ENCODE results near the gene SARS2. TPM values are rescaled to one million over a fixed set of nuclear protein-coding genes. Genes with fewer than 3 reads are reported as not detected.
A peak's percentile ranks its signal among the peaks of the same experiment; 100 is the strongest.
"Not testable (repeated sequence)": the region's sequence is repeated elsewhere in the genome, so short reads cannot be mapped to it uniquely, and the experiment has no call there.

Gene SARS2
- total RNA-seq, 1 donor from 2014 or later, result 26.3 TPM

DNA sequence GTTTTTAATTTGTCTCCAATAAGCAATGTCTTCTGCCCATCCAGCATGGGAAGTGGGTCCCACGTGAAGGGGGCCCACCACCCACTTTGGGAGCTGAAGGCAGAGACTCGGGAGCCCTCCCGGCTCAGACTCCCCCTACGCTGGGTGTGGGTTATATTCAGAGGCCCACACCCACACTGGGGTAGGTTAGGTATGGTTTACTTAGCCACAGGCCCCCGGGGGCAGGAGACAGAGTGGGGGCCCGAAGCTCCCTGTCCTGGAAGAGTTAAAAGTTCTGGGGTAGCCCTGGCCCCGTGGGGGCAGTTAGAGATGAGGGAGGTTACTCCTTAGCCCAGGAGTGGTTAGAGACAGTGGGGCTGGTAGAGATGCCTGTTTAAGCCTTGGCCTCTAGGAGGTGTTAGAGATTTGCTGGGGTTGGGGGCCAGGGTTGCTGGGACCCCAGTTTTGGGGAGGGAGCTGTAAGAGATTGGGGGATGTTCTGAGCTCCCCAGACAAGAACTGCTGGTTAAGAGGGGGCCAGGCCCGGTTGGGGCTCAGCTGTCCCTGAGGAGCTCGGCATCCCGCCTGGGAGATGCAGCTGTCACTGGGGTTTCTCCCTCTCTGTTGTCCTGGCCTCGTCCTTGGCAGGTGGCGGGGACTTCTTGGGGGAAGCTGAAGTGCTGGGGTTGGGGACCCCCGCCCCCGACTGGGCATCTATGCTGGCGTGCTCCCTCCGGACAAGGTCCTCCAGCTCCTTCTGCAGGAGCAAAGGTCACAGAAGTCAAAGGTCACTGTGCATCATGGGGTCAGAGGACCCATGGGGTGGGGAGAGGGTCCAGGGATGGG lies 51.8 kb downstream of the SARS2 start:
- H3K27ac ChIP-seq, result peak overlapping the region; percentile 45

DNA sequence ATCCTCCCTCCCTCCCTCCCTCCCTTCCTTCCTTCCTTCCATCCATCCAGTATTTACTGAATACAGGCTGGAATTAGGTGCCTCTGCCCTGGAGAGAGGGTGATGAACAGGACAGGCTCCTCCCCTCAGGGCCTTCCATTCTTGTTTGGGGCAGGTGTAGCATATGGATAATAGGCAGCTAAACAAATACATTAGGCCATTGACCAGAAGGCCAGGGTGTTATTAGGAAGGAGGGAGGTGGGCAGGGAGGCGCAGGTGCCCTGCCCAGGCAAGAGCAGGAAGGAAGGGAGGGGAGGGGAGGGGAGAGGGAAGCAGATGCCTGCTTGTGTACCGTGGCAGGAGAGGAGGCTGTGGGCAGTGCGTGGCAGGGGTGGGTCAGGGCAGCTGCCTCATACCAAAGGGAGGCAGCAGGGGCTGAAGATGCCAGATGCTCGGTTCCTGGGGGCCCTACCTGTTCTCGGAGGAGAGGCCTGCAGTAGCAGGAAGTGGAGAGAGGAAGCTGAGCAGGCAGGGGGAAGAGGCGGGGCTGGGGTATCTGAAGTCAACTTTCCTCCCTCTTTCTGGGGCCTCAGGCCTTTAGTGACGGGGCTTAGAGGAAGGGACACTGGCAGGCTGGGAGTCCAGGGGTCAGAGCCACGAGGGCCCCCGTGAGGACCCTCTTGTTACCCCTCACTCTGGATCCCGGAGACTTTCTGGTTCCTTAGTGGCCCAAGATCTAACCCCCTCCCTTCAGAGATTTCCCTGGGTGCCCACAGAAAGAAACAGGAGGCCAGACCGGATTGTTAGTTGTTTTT lies 52.6 kb downstream of the SARS2 start, which contains the start of gene RINL:
Gene RINL, minus strand, starts transcription at position 495 of the 794 bp plus-strand sequence. CDS start 1,533 bp downstream, outside the sequence.
- no peak within 1 kb of the TSS for H3K4me3 ChIP-seq
- peaks cover 0 to 20% of the 10 kb centered on the region in 2 donors for H3K36me3 ChIP-seq
- no peaks in the 10 kb centered on the region for H3K9me3 ChIP-seq
- no peak for DNase-seq (ENCODE audit: extremely low spot score in 2 of 2)
- peak within 1 kb of the TSS; percentile 45 for H3K27ac ChIP-seq
- peak in 1 of 2 donors; percentile 30 for TF ChIP-seq POLR2AphosphoS5 (IDR thresholded peaks at IDR 0.05; ENCODE audit: insufficient read depth in 1 of 2, low read depth in 1 of 2)
- no peak for TF ChIP-seq POLR2A (IDR thresholded peaks at IDR 0.05)
- intact Hi-C loops (cut with DNase I), result no loop called here
- peaks cover 6% of the 10 kb centered on the region for H3K4me1 ChIP-seq
- H3K27me3 ChIP-seq, result no peaks in the 10 kb centered on the region

More for the DNA sequence above, 51.8 kb downstream of the SARS2 start:
- no peak for DNase-seq (ENCODE audit: extremely low spot score in 2 of 2)
- H3K4me1 ChIP-seq, result peaks cover 6% of the 10 kb centered on the region
- peaks cover 0 to 26% of the 10 kb centered on the region in 2 donors for H3K36me3 ChIP-seq
- H3K27me3 ChIP-seq, result no peaks in the 10 kb centered on the region
- no peak for TF ChIP-seq POLR2AphosphoS5 (IDR thresholded peaks at IDR 0.05; ENCODE audit: insufficient read depth in 1 of 2, low read depth in 1 of 2)
- TF ChIP-seq, protein P1, sequence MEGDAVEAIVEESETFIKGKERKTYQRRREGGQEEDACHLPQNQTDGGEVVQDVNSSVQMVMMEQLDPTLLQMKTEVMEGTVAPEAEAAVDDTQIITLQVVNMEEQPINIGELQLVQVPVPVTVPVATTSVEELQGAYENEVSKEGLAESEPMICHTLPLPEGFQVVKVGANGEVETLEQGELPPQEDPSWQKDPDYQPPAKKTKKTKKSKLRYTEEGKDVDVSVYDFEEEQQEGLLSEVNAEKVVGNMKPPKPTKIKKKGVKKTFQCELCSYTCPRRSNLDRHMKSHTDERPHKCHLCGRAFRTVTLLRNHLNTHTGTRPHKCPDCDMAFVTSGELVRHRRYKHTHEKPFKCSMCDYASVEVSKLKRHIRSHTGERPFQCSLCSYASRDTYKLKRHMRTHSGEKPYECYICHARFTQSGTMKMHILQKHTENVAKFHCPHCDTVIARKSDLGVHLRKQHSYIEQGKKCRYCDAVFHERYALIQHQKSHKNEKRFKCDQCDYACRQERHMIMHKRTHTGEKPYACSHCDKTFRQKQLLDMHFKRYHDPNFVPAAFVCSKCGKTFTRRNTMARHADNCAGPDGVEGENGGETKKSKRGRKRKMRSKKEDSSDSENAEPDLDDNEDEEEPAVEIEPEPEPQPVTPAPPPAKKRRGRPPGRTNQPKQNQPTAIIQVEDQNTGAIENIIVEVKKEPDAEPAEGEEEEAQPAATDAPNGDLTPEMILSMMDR (IDR thresholded peaks at IDR 0.05), result no peak
- TF ChIP-seq POLR2A (IDR thresholded peaks at IDR 0.05), result no peak
- intact Hi-C loops (cut with DNase I), result no loop called here
- no peaks in the 10 kb centered on the region for H3K9me3 ChIP-seq
- no peak overlapping the region for H3K4me3 ChIP-seq

DNA sequence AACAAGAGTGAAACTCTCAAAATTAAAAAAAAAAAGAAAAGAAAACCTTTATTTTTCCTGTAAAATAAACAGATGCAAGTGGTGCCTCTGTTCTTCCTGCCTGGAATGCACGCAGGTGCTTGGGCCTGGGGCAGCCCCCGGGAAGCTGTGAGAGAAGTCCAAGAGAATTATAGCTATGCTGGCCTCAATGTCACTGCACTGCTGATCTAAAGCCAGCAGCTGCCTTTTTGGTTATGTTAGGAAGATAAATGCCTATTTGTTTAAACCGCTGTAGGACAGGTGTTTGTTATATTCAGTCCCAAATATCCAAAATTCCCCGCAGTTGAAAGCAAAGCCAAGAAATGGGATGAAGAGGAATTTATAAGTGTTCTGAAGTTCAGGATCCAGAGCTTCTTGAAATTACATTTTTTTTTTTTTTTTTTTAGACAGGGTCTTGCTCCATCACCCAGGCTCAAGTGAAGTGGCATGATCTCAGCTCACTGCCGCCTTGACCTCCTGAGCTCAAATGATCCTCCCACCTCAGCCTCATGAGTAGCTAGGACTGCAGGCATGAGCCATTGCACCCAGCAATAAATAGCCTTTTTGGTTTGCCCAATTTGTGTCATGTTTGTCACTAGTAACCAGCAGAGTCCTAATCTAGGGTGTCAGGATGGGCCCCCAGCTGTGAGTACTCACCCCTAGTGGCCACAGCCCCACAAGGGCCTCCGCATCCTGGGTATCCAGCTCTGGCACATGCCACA lies 54.7 kb downstream of the SARS2 start:
- Histone ChIP-seq H3K27ac (no peak overlapping the region), H3K4me1 (peaks cover 6% of the 10 kb centered on the region), H3K36me3 (peaks cover 0 to 5% of the 10 kb centered on the region in 2 donors), H3K9me3 (no peaks in the 10 kb centered on the region), H3K27me3 (no peaks in the 10 kb centered on the region), H3K4me3 (no peak overlapping the region)
- intact Hi-C loops (cut with DNase I), result no loop called here
- no peak for DNase-seq (ENCODE audit: extremely low spot score in 2 of 2)
- no peak for TF ChIP-seq POLR2A (IDR thresholded peaks at IDR 0.05)
- no peak for TF ChIP-seq POLR2AphosphoS5 (IDR thresholded peaks at IDR 0.05; ENCODE audit: insufficient read depth in 1 of 2, low read depth in 1 of 2)
- TF ChIP-seq, protein P1 (IDR thresholded peaks at IDR 0.05), result no peak

DNA sequence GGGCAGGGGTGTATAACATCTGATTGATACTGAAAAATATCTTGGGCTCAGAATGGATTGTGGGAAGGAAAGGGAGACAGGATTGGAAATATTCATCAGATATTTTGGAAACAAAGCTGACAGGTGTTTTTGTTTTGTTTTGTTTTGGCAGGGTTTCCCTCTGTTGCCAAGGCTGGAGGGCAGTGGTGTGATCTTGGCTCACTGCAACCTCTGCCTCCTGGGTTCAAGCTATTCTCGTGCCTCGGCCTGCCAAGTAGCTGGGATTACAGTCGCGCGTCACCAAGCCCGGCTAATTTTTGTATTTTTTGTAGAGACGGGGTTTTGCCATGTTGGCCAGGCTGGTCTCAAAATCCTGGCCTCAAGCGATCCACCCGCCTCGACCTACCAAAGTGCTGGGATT lies 57.2 kb downstream of the SARS2 start:
- intact Hi-C loops (cut with DNase I); H3K27me3 ChIP-seq; DNase-seq (ENCODE audit: extremely low spot score in 2 of 2); H3K9me3 ChIP-seq; H3K27ac ChIP-seq; H3K4me3 ChIP-seq; H3K36me3 ChIP-seq: not testable (repeated sequence)
- peaks cover 24% of the 10 kb centered on the region for H3K4me1 ChIP-seq

DNA sequence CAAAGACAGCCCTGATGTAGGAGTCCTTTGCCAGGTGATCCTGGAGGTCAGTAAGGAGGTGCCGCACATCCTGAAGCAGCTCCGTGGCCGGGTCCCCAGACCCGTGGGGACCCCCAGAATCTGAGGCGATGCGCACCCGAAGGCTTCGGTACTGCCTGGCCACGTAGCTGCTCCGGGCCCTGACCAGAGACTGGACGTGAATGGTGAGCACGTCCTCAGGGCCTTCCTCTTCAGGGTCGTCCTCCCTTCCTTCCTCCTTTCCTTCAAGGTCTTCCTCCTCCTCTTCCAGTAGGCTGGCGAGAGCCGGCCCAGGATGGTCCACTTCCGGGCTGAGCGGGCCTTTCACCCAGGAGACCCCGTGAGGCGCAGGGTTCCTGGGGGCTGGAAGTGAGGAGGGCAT lies 60.0 kb downstream of the SARS2 start:
- peak overlapping the region; percentile 60 for H3K27ac ChIP-seq
- no peaks in the 10 kb centered on the region for H3K9me3 ChIP-seq
- TF ChIP-seq POLR2A (IDR thresholded peaks at IDR 0.05) (no peak), POLR2AphosphoS5 (IDR thresholded peaks at IDR 0.05; ENCODE audit: insufficient read depth in 1 of 2, low read depth in 1 of 2) (no peak)
- TF ChIP-seq, protein P1 (IDR thresholded peaks at IDR 0.05), result no peak
- DNase-seq (ENCODE audit: extremely low spot score in 2 of 2), result no peak
- no peaks in the 10 kb centered on the region for H3K27me3 ChIP-seq
- no peak overlapping the region for H3K4me3 ChIP-seq
- H3K4me1 ChIP-seq, result peaks cover 18% of the 10 kb centered on the region
- no peaks in the 10 kb centered on the region for H3K36me3 ChIP-seq
- intact Hi-C loops (cut with DNase I), result no loop called here

Data from vagina (tissue), 2 donors.